ENCODE measurements around the gene SSC5D. TPM values are rescaled to one million over a fixed set of nuclear protein-coding genes. Genes with fewer than 3 reads are reported as not detected.

SSC5D gene
- polyA plus RNA-seq, 1 experiment: 2.1 TPM

GRCh38 chr19:55566823-55567222, 78.6 kb downstream of the SSC5D start:
- no peak for DNase-seq (ENCODE audit: low read depth, low spot score)
- Histone ChIP-seq H3K4me3 (ENCODE audit: low read depth, low read length) (no peak overlapping the region), H3K27ac (ENCODE audit: low read depth, low read length) (no peak overlapping the region), H3K9me3 (ENCODE audit: control insufficient read depth, insufficient read depth, low read length) (peaks cover 6% of the 10 kb centered on the region), H3K27me3 (ENCODE audit: control insufficient read depth, insufficient read depth, low read length) (peaks cover 16% of the 10 kb centered on the region)
- no peak for TF ChIP-seq CTCF (IDR thresholded peaks at IDR 0.05; ENCODE audit: low read depth, low read length)
- ChIA-PET POLR2A (no interaction called here), CTCF (interaction anchor here (0.9 kb wide), 1 partner anchor 13 kb away, joined by 5 read pairs; no protein-coding TSS in a partner anchor)

GRCh38 chr19:55567708-55568328, 79.6 kb downstream of the SSC5D start:
- no peak for DNase-seq (ENCODE audit: low read depth, low spot score)
- Histone ChIP-seq H3K27ac (ENCODE audit: low read depth, low read length) (no peak overlapping the region), H3K27me3 (ENCODE audit: control insufficient read depth, insufficient read depth, low read length) (peaks cover 16% of the 10 kb centered on the region), H3K4me3 (ENCODE audit: low read depth, low read length) (no peak overlapping the region), H3K9me3 (ENCODE audit: control insufficient read depth, insufficient read depth, low read length) (peaks cover 6% of the 10 kb centered on the region)
- no peak for TF ChIP-seq CTCF (IDR thresholded peaks at IDR 0.05; ENCODE audit: low read depth, low read length)
- ChIA-PET POLR2A (no interaction called here), CTCF (interaction anchor here (0.6 kb wide), 2 partner anchors 98 to 99 kb away, joined by 4 to 5 read pairs; no protein-coding TSS in a partner anchor)

Other genes starting within 250 kb of the SSC5D start
- gene PPP6R1, start 229.4 kb upstream of the SSC5D start, polyA plus RNA-seq (2011; rRNA removed): 24.5 and 30.1 TPM in 2 replicates
- 18.5 and 27.4 TPM in 2 replicates for gene HSPBP1, start 208.3 kb upstream of the SSC5D start, polyA plus RNA-seq (2011; rRNA removed)
- gene BRSK1, start 204.4 kb upstream of the SSC5D start, polyA plus RNA-seq (2011; rRNA removed): 9.5 and 11.2 TPM in 2 replicates
- not detected in 2 replicates for gene TMEM150B, start 163.1 kb upstream of the SSC5D start, polyA plus RNA-seq (2011; rRNA removed)
- gene KMT5C, start 148.6 kb upstream of the SSC5D start, polyA plus RNA-seq (2011; rRNA removed): 2.6 and 3.7 TPM in 2 replicates
- gene COX6B2, start 133.7 kb upstream of the SSC5D start, polyA plus RNA-seq (2011; rRNA removed): 0.16 and 0.19 TPM in 2 replicates
- gene GARIN5B, start 125.2 kb upstream of the SSC5D start, polyA plus RNA-seq (2011; rRNA removed): not detected in 2 replicates
- 14.8 and 19.9 TPM in 2 replicates for gene IL11, start 118.0 kb upstream of the SSC5D start, polyA plus RNA-seq (2011; rRNA removed)
- gene TMEM190, start 111.6 kb upstream of the SSC5D start, polyA plus RNA-seq (2011; rRNA removed): 0.32 and 0.50 TPM in 2 replicates
- gene TMEM238, start 104.1 kb upstream of the SSC5D start, polyA plus RNA-seq (2011; rRNA removed): not detected in 2 replicates
- gene RPL28, start 102.5 kb upstream of the SSC5D start, polyA plus RNA-seq (2011; rRNA removed): 325 and 535 TPM in 2 replicates
- 28.9 and 39.0 TPM in 2 replicates for gene UBE2S, start 80.6 kb upstream of the SSC5D start, polyA plus RNA-seq (2011; rRNA removed)
- 0.01 TPM in 1 of 2 replicates, not detected in the other for gene SHISA7, start 45.1 kb upstream of the SSC5D start, polyA plus RNA-seq (2011; rRNA removed)
- gene ISOC2, start 26.8 kb upstream of the SSC5D start, polyA plus RNA-seq (2011; rRNA removed): 45.1 and 72.2 TPM in 2 replicates
- gene C19orf85, start 23.7 kb upstream of the SSC5D start, polyA plus RNA-seq (2011; rRNA removed): not detected in 2 replicates
- 0.12 and 0.31 TPM in 2 replicates for gene ZNF628, start 11.8 kb upstream of the SSC5D start, polyA plus RNA-seq (2011; rRNA removed)
- 19.4 and 30.6 TPM in 2 replicates for gene NAT14, start 3.2 kb upstream of the SSC5D start, polyA plus RNA-seq (2011; rRNA removed)
- gene SBK2, start 48.7 kb downstream of the SSC5D start, polyA plus RNA-seq (2011; rRNA removed): 0.10 and 0.15 TPM in 2 replicates
- not detected in 2 replicates for gene SBK3, start 57.1 kb downstream of the SSC5D start, polyA plus RNA-seq (2011; rRNA removed)
- 4.2 and 5.1 TPM in 2 replicates for gene ZNF579, start 92.4 kb downstream of the SSC5D start, polyA plus RNA-seq (2011; rRNA removed)
- 3.7 and 4.5 TPM in 2 replicates for gene FIZ1, start 111.1 kb downstream of the SSC5D start, polyA plus RNA-seq (2011; rRNA removed)
- 2.6 and 3.5 TPM in 2 replicates for gene ZNF524, start 111.9 kb downstream of the SSC5D start, polyA plus RNA-seq (2011; rRNA removed)
- 0.88 and 1.4 TPM in 2 replicates for gene ZNF865, start 117.2 kb downstream of the SSC5D start, polyA plus RNA-seq (2011; rRNA removed)
- gene ZNF784, start 136.1 kb downstream of the SSC5D start, polyA plus RNA-seq (2011; rRNA removed): 1.9 and 2.8 TPM in 2 replicates
- 7.3 and 14.0 TPM in 2 replicates for gene ZNF580, start 152.6 kb downstream of the SSC5D start, polyA plus RNA-seq (2011; rRNA removed)
- gene ZNF581, start 155.2 kb downstream of the SSC5D start, polyA plus RNA-seq (2011; rRNA removed): 19.1 and 22.9 TPM in 2 replicates
- 6.2 and 8.7 TPM in 2 replicates for gene CCDC106, start 159.8 kb downstream of the SSC5D start, polyA plus RNA-seq (2011; rRNA removed)
- 90.7 and 130 TPM in 2 replicates for gene U2AF2, start 166.6 kb downstream of the SSC5D start, polyA plus RNA-seq (2011; rRNA removed)
- 32.1 and 44.1 TPM in 2 replicates for gene EPN1, start 186.8 kb downstream of the SSC5D start, polyA plus RNA-seq (2011; rRNA removed)
- gene NLRP9, start 250.0 kb downstream of the SSC5D start, polyA plus RNA-seq (2011; rRNA removed): not detected in 2 replicates